C4-2B (cell line): ENCODE data around the gene KIF2A.

Experiments used
- H3K27ac ChIP-seq: fragments of 450-650 bp; 2 replicates; pipeline ENCODE4 v1.5.1; 2017
- CTCF ChIP-seq: fragments of 450-650 bp; conservative IDR thresholded peaks from 2 replicates; pipeline ENCODE4 v1.5.1; 2017; ENCODE audit warnings: mild to moderate bottlenecking
- ZFX ChIP-seq: fragments of 450-650 bp; IDR thresholded peaks from 2 replicates; pipeline ENCODE4 v1.6.1; 2017

KIF2A gene

GRCh38 chr5:62431735-62432620 lies 126.0 kb downstream of the KIF2A start:
- no peak overlapping the region for H3K27ac ChIP-seq
- TF ChIP-seq ZFX, result no peak
- no peak for TF ChIP-seq CTCF

- no peak overlapping the region for H3K27ac ChIP-seq
- TF ChIP-seq ZFX (no peak), CTCF (no peak)
These were observed 126.6 kb downstream of the KIF2A start for GRCh38 chr5:62432621-62433064.
